ENCODE measurements around the gene FOXO1.

DNA sequence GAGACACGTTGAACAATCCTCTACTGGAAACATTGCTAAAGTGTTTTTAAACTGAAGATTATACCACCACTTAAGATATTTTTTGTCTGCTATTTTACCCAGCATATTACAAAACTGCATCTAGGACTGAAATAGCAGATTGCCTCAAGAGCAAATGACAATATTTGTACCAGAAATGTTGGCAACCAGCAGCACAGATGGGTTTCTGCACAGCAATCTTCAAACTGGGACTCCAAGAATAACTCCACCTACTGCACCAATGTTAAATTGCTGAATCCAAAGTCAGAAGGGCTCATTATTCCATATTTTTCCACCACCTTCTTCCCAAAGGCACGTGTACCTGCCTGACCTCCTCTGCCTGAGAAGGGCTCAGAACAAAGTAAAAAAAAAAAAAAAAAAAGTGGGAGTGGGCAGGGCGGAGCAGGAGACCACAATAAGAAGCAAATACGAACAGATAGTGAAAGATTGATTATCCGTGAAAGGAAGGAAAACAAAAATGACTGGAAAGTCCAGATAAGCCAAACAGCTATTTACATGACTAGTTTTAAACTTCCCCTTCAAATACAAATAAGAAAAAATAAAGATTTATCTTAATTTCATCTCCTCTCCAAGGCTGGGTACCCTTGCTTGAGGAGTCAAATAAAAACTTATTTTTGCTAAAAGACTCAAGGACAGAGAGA is 79.4 kb downstream of the FOXO1 start:
- TF ChIP-seq, protein P1, sequence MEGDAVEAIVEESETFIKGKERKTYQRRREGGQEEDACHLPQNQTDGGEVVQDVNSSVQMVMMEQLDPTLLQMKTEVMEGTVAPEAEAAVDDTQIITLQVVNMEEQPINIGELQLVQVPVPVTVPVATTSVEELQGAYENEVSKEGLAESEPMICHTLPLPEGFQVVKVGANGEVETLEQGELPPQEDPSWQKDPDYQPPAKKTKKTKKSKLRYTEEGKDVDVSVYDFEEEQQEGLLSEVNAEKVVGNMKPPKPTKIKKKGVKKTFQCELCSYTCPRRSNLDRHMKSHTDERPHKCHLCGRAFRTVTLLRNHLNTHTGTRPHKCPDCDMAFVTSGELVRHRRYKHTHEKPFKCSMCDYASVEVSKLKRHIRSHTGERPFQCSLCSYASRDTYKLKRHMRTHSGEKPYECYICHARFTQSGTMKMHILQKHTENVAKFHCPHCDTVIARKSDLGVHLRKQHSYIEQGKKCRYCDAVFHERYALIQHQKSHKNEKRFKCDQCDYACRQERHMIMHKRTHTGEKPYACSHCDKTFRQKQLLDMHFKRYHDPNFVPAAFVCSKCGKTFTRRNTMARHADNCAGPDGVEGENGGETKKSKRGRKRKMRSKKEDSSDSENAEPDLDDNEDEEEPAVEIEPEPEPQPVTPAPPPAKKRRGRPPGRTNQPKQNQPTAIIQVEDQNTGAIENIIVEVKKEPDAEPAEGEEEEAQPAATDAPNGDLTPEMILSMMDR (IDR thresholded peaks at IDR 0.05; ENCODE audit: borderline replicate concordance, extremely low read depth, low read length, poor library complexity, severe bottlenecking), result no peak
- TF ChIP-seq EZH2 (IDR thresholded peaks at IDR 0.05; ENCODE audit: borderline replicate concordance, low read depth, low read length, severe bottlenecking), result no peak

All from DND-41 (cell line).